Stimulated activated CD8-positive, alpha-beta memory T cell treated with anti-CD3 and anti-CD28 coated beads, Interleukin-12 subunit alpha, Interleukin-12 subunit beta, amount 100 ng/mL, for 24 hours (primary cell): ENCODE data around the gene CELSR2.
A peak's percentile ranks its signal among the peaks of the same experiment; 100 is the strongest.

Experiments
- DNase-seq: peaks from one replicate; pipeline ENCODE4 v3.0.0-alpha.2; 2020; ENCODE audit errors: extremely low read depth

Gene CELSR2

DNA sequence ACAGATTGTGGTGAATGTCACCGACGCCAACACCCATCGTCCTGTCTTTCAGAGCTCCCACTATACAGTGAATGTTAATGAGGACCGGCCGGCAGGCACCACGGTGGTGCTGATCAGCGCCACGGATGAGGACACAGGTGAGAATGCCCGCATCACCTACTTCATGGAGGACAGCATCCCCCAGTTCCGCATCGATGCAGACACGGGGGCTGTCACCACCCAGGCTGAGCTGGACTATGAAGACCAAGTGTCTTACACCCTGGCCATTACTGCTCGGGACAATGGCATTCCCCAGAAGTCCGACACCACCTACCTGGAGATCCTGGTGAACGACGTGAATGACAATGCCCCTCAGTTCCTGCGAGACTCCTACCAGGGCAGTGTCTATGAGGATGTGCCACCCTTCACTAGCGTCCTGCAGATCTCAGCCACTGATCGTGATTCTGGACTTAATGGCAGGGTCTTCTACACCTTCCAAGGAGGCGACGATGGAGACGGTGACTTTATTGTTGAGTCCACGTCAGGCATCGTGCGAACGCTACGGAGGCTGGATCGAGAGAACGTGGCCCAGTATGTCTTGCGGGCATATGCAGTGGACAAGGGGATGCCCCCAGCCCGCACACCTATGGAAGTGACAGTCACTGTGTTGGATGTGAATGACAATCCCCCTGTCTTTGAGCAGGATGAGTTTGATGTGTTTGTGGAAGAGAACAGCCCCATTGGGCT is 3.0 kb downstream of the CELSR2 start:
- no peak for DNase-seq

GRCh38 chr1:109252893-109253802 is 3.8 kb downstream of the CELSR2 start:
- DNase-seq, result no peak

- no peak for DNase-seq
Observed at GRCh38 chr1:109253803-109254620, 4.7 kb downstream of the CELSR2 start.

- DNase-seq, result no peak
Observed at GRCh38 chr1:109254621-109255096, 5.3 kb downstream of the CELSR2 start.

DNA sequence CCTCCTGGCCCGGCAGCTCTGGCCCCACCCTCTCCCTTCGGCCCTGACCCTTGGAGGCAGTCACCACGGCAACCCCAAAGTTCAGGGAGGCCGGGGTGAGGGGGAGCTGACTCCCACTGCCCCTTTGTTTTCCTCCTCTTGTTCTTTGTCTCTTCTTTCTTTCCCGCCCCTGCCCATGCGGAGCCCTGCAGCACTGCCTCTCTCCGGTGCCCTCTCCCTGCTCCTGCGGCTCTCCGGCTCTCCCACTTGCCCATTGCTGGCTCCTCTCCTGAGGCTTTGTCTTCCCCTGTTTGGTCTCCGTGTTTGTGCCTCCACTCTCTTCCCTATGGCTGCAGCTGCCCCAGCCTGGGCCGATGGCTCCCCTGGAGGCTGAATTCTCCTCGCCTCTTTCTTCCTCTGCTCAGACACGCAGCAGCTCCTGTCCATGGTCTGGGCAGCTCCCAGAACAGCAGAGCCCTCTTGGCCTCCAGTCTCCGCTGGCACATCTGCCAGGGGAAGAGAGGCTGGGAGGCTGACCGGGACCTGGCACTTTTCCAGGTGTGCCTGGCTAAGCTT is 5.8 kb downstream of the CELSR2 start:
- DNase-seq, result no peak

- no peak for DNase-seq
Observed at GRCh38 chr1:109255678-109256077, 6.3 kb downstream of the CELSR2 start.

DNA sequence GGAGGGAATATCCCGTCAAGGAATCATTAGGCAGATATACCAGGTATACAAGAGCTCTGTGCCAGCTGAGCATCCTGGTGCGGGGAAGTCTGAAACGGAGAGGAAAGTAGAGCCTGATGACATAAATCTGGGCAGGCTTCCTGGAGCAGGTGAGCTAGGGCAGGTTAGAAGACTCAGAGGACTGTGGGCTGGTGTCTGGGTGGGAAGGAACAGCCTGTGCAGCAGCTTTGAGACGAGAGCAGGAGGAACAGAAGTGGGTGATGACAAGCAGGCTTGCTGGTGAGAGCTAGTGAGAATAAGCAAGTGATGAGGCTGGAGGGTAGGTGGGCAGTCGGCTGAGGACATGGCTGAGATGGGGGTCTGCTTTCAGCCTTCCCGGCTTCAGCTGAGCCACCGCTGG is 6.7 kb downstream of the CELSR2 start:
- no peak for DNase-seq

DNA sequence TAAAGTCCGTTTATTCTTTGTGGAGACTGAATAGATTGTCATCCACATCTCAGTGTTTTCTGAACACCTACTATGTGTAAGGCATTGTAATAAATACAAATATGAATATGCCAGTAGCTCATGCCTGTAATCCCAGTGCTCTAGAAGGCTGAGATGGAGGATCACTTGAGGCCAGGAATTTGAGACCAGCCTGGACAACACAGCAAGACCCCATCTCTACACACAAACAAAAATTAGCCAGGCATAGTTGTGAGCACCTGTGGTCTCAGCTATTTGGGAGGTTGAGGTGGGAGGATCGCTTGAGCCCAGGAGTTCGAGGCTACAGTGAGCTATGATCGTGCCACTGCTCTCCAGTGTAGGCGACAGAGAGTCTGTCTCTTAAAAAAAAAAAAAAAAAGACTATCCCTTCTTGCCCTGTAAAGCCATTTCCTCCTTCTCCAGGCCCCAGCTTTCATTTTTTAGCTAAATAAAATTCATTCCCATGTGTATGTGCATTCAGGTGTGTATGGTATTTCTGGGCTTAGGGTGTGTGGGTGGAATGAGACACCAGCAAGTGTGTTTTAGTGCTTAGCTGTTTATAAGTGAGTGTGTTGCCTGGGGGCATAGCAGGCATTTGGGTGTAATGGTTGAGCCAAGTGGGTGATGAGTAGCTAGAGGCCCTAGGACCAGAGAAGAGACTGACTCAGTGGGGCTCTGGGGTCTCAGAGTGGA is 7.8 kb downstream of the CELSR2 start:
- DNase-seq, result no peak

DNA sequence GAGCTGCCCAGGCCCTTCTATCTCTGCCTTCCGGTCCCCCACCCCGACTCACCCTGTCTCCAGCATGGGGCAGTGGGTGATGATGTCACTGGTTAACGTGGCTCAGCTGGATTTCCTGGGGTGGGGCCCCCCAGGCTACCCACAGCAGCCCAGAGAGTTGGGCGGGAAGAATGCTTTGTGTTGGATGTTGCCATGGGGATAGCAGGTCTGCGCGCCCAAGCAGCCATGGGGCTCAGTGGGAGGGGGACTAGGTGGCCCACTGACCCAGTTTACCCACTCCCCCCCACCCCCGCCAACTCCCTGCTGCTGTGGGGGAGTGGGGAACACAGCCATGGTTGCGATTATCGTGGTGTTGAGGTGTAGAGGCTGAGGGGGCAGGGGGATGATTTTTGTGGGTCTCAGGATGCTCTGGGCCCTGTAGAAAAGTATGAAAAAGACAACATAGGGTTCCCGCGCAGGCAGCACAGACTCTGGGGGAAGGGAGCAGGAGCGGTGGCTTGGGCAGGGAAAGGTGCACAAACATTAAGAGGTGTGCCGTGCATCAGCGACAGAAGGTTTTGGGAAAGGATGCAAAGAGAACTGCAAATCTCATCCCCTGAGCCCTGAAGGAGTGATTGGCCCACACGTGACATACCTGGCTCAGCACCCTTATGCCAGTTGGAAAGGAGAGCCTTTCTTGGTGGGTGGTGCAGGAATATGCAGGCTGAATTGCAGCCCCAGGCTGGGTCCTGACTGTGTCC is 8.5 kb downstream of the CELSR2 start:
- no peak for DNase-seq

GRCh38 chr1:109258481-109259466 is 9.4 kb downstream of the CELSR2 start:
- DNase-seq, result no peak

DNA sequence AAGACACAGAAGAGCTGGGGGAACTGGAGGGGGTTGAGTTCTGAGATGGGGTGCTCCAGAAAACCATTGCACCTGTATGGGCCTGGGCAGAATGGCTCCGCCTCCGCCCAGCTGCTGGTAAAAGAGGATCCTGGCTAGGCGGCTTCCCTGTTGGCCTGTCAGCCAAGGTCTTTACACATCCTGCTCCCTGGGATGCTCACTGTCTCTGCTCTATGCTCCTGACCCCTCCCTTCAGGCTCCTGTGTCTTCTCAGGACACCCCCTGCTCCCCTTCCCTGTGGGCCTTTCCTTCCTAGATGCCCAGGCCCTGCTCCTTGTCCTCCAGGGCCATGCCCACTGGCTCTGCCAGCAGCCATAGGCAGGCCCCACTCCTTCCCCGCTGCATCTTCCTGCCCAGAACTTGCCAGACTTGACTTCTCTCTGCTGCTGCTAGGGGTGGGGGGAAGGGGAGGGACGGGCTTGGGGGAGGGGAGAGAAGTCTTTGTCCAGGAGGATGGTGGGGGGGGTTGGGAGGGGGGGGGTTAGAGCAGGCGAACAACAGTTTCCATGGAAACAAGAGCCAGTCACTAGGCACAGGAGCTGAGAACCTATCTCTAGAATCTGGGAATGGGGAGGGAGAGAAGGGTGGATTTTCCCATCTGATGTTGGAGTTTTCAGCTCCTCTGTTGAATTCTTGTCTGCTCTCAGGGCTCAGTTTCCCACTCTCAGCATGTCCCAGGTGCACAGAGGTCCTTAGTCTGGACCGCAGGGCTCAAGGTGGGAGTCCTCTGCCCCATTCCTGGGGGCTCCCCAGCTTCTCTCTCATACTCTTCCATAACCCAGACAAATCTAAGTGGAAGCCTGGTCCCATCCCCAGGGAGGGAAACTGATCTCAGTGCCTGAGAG is 10.6 kb downstream of the CELSR2 start:
- no peak for DNase-seq

DNA sequence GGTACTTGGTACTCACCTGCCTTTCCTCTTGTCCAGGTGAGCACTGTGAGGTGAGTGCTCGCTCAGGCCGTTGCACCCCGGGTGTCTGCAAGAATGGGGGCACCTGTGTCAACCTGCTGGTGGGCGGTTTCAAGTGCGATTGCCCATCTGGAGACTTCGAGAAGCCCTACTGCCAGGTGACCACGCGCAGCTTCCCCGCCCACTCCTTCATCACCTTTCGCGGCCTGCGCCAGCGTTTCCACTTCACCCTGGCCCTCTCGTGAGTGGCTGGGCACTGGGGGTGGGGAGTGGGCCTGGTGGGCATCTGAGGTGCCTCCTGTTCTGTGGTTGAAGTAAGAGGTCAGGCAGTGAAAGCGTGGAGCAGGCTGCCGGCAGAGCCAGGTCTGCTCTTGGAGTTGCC is 11.7 kb downstream of the CELSR2 start:
- no peak for DNase-seq

DNA sequence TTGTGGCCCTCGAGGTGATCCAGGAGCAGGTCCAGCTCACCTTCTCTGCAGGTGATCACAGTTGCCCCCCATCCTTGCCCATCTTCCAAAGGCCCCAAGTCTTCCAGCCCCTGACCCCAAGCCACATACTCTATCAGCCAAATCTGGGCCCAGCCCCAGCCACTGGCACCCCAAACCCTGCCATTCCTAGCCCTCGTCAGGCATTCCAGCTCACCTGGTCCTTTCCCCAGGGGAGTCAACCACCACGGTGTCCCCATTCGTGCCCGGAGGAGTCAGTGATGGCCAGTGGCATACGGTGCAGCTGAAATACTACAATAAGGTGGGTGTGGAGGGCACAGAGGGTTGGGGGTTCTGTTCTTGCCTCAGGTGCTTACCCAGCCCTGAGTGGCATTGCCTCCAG is 12.2 kb downstream of the CELSR2 start:
- no peak for DNase-seq

- no peak for DNase-seq
Observed at GRCh38 chr1:109262231-109263055, 13.1 kb downstream of the CELSR2 start.

DNA sequence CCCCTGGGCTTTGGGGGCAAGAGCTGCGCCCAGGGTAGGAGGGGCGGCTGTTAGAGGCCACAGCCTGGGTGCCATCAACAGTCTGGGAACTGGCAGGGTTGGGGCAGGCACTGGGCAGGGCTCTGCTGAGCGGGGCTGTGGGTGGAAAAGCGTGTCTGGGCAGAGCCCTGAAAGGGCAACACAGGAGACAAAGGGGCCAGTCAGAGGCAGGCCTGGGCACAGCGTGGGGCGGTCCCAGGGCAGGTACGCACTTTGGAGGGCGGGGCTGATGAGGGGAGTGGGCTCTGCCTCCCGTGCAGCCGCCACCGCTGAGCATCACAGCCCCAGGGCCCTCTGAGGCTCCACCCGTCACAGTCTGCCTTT is 13.9 kb downstream of the CELSR2 start:
- no peak for DNase-seq

DNA sequence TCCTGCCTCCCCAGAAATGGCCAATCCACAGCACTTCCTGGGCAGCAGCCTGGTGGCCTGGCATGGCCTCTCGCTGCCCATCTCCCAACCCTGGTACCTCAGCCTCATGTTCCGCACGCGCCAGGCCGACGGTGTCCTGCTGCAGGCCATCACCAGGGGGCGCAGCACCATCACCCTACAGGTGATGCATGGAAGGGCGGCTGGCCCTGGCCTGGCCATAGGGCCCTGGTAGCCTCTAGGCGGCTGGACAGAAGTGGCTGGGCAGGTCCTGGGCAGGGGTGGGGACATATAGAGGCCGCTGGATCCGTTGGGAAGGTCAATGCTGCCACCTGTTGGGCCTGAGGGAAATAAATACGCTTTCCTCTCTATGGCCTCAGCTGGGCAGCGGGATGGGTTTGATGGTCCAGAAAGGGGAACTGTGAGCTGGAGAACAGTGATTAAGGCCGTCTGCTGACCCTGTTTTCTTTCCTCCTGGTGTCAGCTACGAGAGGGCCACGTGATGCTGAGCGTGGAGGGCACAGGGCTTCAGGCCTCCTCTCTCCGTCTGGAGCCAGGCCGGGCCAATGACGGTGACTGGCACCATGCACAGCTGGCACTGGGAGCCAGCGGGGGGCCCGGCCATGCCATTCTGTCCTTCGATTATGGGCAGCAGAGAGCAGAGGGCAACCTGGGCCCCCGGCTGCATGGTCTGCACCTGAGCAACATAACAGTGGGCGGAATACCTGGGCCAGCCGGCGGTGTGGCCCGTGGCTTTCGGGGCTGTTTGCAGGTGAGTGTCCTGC is 14.4 kb downstream of the CELSR2 start:
- DNase-seq, result peak; percentile 51

DNA sequence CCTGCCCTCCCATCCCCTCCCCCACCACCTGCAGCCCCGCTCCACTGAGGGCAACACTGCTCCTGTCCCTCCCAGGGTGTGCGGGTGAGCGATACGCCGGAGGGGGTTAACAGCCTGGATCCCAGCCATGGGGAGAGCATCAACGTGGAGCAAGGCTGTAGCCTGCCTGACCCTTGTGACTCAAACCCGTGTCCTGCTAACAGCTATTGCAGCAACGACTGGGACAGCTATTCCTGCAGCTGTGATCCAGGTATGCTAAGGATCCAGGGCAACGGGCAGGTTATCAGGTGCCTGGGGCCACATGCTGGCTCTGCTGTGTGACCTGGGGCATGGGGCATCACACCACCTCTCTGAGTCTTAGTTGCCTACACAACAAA is 15.0 kb downstream of the CELSR2 start:
- no peak for DNase-seq
